ENCODE results near the gene ADAM12.

- TF ChIP-seq REST (IDR thresholded peaks at IDR 0.05; ENCODE audit: low read depth) (no peak), CEBPB (IDR thresholded peaks at IDR 0.05) (no peak), TAF1 (IDR thresholded peaks at IDR 0.05; ENCODE audit: low read depth) (no peak)
Observed at GRCh38 chr10:126083009-126083408, 305.3 kb downstream of the ADAM12 start.
